ENCODE results near the gene BMERB1. TPM values are rescaled to one million over a fixed set of nuclear protein-coding genes. Genes with fewer than 3 reads are reported as not detected.

The BMERB1 gene
- total RNA-seq, 1 experiment from 2014 or later, result 13.6 TPM

DNA sequence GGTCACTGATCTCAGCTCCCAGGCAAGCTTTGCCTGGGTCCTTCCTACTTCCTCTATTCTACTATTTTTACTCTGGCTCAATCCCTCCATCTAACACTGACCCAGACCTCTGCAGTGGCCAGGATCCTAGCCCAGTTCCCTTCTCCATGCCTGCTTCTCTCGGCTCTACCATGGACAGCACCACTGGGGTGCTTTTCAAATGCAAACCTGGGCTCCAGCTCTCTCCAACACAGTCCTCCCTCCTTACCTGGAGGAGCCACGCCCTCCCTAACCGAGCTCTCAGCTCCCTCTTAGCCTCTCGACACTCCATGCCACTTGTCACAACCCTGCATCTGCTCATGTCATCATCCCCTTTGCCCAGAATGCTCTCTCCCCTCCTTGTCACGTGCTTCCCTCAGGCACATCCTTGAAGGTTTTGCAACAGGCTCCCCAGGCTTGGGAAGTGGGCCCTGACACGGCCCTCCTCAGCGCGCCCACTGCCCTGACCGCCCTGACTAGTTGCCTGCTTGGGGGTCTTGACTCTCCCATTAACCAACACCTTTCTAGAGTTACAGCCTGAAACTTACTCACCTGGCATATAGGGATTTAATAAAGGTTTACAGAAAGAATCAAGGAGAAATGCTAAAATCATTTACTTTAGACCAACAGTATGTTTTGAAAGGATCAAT is 167.0 kb downstream of the BMERB1 start (continued):
- TF ChIP-seq, protein P1, sequence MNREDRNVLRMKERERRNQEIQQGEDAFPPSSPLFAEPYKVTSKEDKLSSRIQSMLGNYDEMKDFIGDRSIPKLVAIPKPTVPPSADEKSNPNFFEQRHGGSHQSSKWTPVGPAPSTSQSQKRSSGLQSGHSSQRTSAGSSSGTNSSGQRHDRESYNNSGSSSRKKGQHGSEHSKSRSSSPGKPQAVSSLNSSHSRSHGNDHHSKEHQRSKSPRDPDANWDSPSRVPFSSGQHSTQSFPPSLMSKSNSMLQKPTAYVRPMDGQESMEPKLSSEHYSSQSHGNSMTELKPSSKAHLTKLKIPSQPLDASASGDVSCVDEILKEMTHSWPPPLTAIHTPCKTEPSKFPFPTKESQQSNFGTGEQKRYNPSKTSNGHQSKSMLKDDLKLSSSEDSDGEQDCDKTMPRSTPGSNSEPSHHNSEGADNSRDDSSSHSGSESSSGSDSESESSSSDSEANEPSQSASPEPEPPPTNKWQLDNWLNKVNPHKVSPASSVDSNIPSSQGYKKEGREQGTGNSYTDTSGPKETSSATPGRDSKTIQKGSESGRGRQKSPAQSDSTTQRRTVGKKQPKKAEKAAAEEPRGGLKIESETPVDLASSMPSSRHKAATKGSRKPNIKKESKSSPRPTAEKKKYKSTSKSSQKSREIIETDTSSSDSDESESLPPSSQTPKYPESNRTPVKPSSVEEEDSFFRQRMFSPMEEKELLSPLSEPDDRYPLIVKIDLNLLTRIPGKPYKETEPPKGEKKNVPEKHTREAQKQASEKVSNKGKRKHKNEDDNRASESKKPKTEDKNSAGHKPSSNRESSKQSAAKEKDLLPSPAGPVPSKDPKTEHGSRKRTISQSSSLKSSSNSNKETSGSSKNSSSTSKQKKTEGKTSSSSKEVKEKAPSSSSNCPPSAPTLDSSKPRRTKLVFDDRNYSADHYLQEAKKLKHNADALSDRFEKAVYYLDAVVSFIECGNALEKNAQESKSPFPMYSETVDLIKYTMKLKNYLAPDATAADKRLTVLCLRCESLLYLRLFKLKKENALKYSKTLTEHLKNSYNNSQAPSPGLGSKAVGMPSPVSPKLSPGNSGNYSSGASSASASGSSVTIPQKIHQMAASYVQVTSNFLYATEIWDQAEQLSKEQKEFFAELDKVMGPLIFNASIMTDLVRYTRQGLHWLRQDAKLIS (CRISPR knock-in tag; IDR thresholded peaks at IDR 0.05; ENCODE audit: borderline replicate concordance), result no peak
- peak; percentile 77 for TF ChIP-seq SMAD4 (CRISPR knock-in tag; IDR thresholded peaks at IDR 0.05)
- no peak for TF ChIP-seq NR1H2 (CRISPR knock-in tag; IDR thresholded peaks at IDR 0.05)
- 0 out of 2 replicates have a peak, but pooled peaks have one; percentile 57 for TF ChIP-seq FOXP1 (CRISPR knock-in tag; IDR thresholded peaks at IDR 0.05; ENCODE audit: borderline replicate concordance)
- peak; percentile 66; the same call in 1 of the 2 replicates for TF ChIP-seq TCF7 (CRISPR knock-in tag; IDR thresholded peaks at IDR 0.05; ENCODE audit: low read depth)
- peak; percentile 93 for TF ChIP-seq TEAD1 (CRISPR knock-in tag; IDR thresholded peaks at IDR 0.05)
- TF ChIP-seq, protein P2, sequence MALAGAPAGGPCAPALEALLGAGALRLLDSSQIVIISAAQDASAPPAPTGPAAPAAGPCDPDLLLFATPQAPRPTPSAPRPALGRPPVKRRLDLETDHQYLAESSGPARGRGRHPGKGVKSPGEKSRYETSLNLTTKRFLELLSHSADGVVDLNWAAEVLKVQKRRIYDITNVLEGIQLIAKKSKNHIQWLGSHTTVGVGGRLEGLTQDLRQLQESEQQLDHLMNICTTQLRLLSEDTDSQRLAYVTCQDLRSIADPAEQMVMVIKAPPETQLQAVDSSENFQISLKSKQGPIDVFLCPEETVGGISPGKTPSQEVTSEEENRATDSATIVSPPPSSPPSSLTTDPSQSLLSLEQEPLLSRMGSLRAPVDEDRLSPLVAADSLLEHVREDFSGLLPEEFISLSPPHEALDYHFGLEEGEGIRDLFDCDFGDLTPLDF (CRISPR knock-in tag; IDR thresholded peaks at IDR 0.05), result no peak
- no peak for TF ChIP-seq SOX15 (CRISPR knock-in tag; IDR thresholded peaks at IDR 0.05)
- peak; percentile 59; the same call in 1 of the 2 replicates for TF ChIP-seq NFE2L1 (CRISPR knock-in tag; IDR thresholded peaks at IDR 0.05)
- TF ChIP-seq TEAD4 (CRISPR knock-in tag; IDR thresholded peaks at IDR 0.05), result peak; percentile 81; the same call in 1 of the 2 replicates
- peak; percentile 82; the same call in 1 of the 2 replicates for TF ChIP-seq ZNF232 (CRISPR knock-in tag; IDR thresholded peaks at IDR 0.05)
- no peak for TF ChIP-seq SP1 (CRISPR knock-in tag; conservative IDR thresholded peaks at IDR 0.05)
- TF ChIP-seq, protein P3, sequence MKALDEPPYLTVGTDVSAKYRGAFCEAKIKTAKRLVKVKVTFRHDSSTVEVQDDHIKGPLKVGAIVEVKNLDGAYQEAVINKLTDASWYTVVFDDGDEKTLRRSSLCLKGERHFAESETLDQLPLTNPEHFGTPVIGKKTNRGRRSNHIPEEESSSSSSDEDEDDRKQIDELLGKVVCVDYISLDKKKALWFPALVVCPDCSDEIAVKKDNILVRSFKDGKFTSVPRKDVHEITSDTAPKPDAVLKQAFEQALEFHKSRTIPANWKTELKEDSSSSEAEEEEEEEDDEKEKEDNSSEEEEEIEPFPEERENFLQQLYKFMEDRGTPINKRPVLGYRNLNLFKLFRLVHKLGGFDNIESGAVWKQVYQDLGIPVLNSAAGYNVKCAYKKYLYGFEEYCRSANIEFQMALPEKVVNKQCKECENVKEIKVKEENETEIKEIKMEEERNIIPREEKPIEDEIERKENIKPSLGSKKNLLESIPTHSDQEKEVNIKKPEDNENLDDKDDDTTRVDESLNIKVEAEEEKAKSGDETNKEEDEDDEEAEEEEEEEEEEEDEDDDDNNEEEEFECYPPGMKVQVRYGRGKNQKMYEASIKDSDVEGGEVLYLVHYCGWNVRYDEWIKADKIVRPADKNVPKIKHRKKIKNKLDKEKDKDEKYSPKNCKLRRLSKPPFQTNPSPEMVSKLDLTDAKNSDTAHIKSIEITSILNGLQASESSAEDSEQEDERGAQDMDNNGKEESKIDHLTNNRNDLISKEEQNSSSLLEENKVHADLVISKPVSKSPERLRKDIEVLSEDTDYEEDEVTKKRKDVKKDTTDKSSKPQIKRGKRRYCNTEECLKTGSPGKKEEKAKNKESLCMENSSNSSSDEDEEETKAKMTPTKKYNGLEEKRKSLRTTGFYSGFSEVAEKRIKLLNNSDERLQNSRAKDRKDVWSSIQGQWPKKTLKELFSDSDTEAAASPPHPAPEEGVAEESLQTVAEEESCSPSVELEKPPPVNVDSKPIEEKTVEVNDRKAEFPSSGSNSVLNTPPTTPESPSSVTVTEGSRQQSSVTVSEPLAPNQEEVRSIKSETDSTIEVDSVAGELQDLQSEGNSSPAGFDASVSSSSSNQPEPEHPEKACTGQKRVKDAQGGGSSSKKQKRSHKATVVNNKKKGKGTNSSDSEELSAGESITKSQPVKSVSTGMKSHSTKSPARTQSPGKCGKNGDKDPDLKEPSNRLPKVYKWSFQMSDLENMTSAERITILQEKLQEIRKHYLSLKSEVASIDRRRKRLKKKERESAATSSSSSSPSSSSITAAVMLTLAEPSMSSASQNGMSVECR (CRISPR knock-in tag; IDR thresholded peaks at IDR 0.05; ENCODE audit: borderline replicate concordance), result peak; percentile 91
- TF ChIP-seq JUN (CRISPR knock-in tag; IDR thresholded peaks at IDR 0.05), result peak; percentile 84; the same call in 1 of the 2 replicates

DNA sequence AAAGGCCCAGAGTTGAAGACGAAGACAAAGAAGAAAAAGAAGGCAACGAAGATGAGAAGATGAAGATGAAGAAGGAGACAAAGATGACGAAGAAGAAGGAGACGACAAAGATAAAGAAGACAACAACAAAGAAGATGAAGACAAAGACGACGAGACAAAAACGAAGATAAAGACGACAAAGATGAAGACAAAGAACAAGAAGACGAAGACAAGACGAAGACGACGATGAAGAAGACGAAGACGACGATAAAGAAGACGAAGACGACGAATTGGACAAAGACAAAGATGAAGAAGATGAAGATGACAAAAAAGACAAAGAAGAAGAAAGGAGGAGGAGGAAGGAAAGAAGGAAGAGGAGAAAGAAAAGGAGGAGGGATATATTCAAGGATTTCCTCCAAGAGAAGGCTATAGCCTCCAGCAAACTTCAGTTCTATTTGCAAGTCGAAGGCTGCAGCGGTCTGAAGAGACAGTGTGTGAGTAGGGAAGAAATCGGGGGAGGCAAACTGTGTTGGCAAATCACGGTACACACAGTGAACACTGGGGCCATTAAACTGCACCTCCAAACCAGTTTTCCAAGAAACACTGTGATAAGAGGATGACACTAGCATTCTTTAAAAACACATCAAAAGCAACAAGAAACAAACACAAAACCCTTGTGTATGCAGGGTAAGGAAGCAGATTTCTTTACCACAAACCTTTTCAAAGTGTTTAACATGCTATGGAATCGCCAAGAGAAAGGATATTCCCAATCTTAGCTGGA is 168.1 kb downstream of the BMERB1 start:
- POLR2A ChIA-PET, result no interaction called here
- ATAC-seq (no peak), DNase-seq (ENCODE audit: low spot score) (no peak)
- Mint-ChIP-seq H3K9me3 (no peaks in the 10 kb centered on the region), H3K4me3 (no peak overlapping the region), H3K36me3 (peaks cover 61% of the 10 kb centered on the region), H3K27ac (no peak overlapping the region), H3K4me1 (peaks cover 8% of the 10 kb centered on the region), H3K27me3 (ENCODE audit: low read depth) (no peaks in the 10 kb centered on the region)
- CTCF ChIA-PET, result no interaction called here
- TF ChIP-seq ZNF121 (CRISPR knock-in tag; IDR thresholded peaks at IDR 0.05) (no peak), ZNF396 (CRISPR knock-in tag; IDR thresholded peaks at IDR 0.05; ENCODE audit: borderline replicate concordance) (no peak), MXD4 (CRISPR knock-in tag; IDR thresholded peaks at IDR 0.05; ENCODE audit: borderline replicate concordance) (no peak), IRF2 (CRISPR knock-in tag; IDR thresholded peaks at IDR 0.05; ENCODE audit: borderline replicate concordance, low read depth) (no peak), ZNF138 (CRISPR knock-in tag; conservative IDR thresholded peaks at IDR 0.05) (no peak)
- TF ChIP-seq, protein P4, sequence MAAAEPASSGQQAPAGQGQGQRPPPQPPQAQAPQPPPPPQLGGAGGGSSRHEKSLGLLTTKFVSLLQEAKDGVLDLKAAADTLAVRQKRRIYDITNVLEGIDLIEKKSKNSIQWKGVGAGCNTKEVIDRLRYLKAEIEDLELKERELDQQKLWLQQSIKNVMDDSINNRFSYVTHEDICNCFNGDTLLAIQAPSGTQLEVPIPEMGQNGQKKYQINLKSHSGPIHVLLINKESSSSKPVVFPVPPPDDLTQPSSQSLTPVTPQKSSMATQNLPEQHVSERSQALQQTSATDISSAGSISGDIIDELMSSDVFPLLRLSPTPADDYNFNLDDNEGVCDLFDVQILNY (CRISPR knock-in tag; IDR thresholded peaks at IDR 0.05), result no peak
- TF ChIP-seq, protein P5, sequence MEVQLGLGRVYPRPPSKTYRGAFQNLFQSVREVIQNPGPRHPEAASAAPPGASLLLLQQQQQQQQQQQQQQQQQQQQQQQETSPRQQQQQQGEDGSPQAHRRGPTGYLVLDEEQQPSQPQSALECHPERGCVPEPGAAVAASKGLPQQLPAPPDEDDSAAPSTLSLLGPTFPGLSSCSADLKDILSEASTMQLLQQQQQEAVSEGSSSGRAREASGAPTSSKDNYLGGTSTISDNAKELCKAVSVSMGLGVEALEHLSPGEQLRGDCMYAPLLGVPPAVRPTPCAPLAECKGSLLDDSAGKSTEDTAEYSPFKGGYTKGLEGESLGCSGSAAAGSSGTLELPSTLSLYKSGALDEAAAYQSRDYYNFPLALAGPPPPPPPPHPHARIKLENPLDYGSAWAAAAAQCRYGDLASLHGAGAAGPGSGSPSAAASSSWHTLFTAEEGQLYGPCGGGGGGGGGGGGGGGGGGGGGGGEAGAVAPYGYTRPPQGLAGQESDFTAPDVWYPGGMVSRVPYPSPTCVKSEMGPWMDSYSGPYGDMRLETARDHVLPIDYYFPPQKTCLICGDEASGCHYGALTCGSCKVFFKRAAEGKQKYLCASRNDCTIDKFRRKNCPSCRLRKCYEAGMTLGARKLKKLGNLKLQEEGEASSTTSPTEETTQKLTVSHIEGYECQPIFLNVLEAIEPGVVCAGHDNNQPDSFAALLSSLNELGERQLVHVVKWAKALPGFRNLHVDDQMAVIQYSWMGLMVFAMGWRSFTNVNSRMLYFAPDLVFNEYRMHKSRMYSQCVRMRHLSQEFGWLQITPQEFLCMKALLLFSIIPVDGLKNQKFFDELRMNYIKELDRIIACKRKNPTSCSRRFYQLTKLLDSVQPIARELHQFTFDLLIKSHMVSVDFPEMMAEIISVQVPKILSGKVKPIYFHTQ (CRISPR knock-in tag; IDR thresholded peaks at IDR 0.05), result no peak
- TF ChIP-seq, protein P6, sequence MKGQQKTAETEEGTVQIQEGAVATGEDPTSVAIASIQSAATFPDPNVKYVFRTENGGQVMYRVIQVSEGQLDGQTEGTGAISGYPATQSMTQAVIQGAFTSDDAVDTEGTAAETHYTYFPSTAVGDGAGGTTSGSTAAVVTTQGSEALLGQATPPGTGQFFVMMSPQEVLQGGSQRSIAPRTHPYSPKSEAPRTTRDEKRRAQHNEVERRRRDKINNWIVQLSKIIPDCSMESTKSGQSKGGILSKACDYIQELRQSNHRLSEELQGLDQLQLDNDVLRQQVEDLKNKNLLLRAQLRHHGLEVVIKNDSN (CRISPR knock-in tag; IDR thresholded peaks at IDR 0.05), result no peak
